ENCODE measurements around the gene FBXW4. TPM values are rescaled to one million over a fixed set of nuclear protein-coding genes. Genes with fewer than 3 reads are reported as not detected.
A peak's percentile ranks its signal among the peaks of the same experiment; 100 is the strongest.

The FBXW4 gene
- polyA plus RNA-seq, 5 donors = 44.6 to 51.8 (median 50.0) TPM

DNA sequence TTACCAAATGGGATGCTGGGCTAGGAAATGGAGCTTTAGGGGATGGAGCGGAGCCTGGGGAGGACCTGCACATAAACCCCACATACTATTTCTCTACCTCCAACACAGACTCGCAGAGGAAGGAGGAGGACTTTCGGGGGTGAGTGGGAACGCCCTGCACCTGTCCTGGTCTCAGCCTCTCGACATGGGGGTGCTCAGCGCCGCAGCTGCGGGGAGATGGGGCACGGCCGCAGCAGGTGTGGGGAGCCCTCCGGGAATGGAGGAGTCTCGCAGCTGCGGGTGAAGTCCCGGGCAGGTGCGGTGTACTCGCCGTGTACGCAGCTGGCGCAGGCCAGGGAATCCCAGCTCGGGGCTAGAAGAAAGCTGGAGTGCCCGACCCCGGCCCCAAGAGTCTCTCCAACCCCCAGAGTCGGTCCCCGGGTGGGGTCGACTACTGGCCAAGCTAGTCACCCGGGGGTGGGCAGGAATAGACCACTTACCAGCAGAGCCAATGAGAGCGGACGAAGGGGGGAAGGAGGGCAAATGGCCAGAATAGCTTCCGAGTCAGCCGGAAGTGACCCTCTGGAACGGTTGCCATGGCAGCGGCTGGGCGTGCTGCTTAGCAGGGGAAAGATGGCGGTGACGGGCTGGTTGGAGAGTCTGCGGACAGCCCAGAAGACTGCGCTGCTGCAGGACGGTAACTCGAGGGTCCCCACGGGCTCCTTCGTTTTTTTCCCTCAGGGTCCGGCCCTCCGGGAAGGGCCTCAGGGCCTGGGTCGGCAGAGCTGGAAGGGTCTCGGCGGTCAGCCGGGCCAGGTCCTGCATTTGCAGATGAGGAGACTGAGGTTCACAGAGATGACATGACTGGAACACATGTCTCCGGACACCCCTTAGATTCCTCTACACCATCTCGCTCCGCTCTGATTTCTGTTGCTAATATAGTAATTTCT, 107.0 kb downstream of the FBXW4 start, which contains the start of the genes DPCD and POLL:
DPCD (plus strand) TSS at position 597 of the 929 bp plus-strand sequence; CDS start at position 613, 16 bp downstream.
POLL (minus strand) TSS at position 533 of the 929 bp plus-strand sequence. CDS start 897 bp downstream, outside the sequence.
- peak; percentile 93 to 96 for DNase-seq

DNA sequence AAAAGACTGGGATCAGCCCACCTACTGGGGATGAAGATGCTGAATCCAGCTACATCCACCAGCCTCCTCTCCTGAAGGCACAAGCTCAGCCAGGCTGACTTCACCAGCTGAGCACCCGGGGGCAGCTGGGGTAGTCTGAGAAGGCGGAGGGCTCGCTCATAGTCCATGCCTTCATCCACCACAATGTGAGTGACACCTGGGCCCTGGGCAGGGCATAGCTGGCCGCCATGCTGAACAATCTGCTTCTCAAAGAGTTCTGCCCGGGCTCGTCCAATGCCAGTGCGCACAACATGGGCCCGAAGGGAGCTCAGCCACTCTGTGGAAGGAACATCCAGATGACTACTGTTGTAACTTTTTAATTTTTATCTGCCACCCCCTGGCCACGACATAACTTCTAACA, 109.1 kb downstream of the FBXW4 start:
- no peak for DNase-seq

DNA sequence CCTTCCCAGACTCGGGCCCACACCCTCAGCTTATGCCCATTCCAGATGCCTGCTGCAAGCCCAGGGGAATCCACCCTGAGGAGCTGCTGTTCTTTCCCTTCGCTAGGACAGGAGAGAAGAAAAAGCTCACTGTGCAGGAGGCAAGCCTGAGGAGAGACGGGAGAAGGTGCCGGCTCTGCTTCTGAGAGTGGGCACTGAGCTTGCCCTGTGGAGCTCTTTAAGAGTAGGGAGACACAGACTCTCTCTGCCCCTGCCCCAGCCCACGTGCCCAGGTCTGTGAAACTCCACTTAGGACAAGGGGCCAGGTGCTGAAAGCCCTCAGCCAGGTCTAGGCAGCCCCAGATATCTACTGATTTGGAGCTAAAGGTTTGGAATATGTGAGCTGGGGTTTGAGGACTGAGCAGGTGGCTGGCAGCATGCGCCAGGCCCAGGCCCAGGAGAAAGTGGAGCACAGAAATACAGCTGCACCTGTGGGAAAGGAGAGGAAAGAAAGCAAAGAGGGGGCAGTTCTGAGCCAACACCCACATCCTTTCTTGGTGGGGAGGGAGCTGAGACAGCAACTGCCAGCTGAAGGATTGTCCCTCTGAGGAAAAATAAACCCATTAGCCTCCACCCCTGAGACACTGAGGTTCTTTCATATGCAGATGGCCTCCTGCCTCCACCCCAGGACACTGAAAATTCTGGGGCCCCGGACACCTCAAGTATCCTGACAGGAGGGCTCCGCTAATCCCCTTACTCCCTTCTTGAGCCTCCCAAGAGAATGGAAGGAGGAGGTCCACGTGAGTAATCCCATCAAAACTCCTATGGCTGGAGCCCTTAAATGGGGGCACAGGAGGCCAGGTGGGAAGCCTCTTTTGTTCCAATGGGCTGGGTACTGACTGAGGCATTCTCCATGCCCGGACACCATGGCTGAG, 114.2 kb downstream of the FBXW4 start:
- DNase-seq = no peak

DNA sequence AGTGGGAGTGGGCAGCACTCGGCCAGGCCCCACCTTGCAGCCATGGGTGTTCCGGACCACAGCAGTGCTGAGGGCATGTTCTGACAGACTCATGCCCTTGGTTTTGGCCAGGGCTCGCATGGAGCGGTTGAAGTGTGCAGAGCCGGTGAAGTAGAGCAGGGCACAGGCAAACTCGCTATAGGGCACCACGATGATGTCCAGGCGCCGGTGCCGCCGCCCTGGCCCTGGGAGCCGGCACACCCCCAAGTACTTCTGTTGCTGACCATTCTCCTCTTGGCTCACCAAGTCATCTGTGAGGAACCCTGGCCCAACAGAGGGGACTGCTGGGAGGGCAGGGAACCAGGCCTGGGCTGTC, 115.5 kb downstream of the FBXW4 start:
- DNase-seq = no peak

DNA sequence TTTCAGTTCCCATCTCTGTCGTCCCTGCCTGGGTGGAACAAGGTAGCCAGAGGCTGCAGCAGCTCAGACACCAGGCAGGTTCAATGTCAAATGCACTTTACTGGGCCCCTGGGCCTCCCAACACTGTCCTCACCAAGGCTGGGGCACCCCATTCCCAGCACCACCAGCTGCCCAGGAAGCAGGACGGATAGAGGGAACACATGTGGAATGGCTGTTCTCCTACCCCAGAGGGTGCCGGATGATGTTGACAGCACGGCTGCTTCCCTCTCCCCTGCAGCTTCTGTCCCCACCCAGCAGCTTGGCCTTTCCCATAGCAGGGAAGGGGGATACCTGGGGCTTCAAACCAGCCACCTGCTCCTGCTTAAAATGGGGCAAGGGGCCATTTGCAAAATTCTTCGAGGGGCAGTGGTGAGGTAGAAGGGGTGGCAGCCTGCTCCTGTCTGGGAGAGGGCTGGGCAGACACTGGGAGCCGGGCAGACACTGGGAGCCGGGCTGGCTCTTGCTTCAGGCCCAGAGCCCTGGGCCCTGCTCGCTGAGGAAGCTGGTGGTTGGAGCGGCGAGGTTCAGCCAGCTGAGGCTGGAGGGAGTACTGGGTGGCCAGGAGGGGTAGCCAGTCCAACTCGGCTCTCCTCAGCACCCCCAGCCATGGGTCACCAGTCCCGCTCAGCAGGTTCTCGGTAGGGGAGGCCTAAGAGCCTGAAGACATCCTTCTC, 116.0 kb downstream of the FBXW4 start:
- DNase-seq = no peak

DNA sequence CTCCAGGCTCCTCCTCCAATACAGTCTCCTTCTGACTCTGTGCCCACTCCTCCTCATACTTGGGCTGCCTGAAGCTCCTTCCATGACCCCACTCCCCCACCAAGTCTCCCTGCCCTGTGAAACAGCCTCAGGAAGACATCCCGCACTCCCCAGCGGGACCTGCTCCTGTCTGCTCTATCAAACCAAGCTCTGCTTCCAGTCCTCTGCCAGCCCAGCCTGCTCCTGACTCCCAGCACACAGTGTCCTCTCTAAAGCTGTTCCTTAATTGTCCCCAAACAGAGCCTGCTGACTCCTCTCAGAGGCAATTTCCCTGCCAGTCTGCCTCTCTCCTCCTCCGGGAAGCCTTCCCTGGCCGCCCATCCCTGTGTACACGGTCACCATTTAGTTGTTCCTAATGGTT, 116.8 kb downstream of the FBXW4 start:
- no peak for DNase-seq

DNA sequence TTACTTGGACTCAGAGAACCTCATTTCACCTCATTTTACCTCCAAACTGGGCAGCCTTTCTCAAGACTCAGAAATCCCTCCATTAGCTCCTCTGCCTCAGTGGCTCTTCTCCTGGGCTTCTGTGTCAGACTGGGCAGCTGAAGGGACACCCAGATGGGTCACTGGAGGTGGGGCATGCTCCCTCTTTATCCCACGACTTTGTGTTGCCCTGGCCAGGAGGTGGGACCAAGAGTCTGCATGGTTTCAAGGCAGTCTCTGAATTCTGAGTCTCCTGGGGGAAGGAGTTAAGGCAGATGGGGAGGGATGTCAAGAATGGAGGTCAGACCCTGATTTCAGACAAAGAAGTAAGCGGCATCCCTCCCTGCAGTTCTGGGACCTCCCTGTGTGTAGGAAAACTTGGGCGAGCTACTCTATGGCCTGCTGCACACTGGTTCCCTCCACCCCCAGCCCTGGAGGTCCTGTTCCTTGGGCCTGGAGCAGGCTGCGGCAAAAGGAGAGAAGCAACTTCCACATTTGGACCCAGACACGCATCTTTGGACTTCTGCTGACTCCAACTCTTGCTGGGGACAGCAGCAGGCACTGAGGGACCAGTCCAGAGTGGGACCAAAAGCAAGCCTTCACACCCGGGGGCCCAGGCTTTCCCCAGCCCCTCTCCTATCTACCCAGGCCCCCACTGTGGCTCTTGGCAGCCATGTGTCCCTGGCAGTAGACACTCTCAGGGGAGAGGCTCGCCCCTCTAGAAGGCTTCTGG, 117.7 kb downstream of the FBXW4 start:
- no peak for DNase-seq

DNA sequence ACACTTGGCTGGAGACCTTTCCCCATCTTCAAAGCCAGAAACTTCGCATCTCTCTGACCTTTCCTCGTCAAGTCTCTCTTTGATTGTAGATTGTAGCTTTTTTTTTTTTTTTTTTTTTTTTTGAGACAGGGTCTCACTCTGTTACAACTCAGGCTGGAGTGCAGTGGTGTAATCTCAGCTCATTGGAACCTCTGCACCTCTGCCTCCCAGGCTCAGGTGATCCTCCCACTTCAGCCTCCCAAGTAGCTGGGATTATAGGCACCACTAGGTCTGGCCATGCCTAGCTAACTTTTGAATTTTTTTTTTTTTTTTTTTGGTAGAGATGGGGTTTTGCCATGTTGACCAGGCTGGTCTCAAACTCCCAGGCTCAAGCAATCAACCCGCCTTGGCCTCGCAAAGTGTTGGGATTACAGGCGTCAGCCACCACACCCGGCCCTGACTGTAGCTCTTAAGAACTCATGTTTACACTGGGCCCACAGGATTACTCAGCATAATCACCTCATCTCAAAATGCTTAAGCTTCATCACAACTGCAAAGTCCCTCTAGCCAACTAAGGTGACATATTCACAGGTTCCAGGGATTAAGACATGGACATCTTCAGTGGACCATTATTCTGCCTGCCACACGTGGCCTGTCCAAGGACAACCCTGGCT, 118.6 kb downstream of the FBXW4 start:
- DNase-seq = no peak

DNA sequence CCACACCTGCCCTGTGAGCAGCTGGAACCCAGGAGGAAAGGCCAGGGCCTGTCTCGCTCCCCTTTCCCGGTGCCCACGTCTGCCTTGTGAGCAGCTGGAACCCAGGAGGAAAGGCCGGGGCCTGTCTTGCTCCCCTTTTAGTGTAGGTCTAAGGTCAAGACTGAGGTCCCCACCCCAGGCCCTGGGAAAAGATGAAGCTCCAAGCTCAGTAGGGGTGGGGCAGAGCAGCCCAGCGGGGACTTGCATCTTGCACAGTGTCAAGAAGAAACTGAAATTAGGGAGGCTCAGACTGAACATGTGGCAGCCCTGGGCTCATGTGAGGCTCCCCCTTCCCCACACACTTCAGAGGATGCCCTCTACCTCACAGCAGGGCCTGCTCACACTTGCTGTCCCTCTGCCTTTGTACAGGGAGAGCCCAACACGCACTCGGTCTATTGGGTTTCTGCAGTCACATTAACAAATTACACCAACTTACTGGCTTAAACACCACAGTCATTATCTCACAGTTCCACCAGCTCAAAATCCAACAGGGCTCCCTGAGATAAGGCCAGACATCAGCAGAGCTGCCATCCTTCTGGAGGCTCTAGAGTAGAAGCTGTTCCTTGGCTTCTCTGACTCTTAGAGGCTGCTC, 119.3 kb downstream of the FBXW4 start:
- DNase-seq = no peak

DNA sequence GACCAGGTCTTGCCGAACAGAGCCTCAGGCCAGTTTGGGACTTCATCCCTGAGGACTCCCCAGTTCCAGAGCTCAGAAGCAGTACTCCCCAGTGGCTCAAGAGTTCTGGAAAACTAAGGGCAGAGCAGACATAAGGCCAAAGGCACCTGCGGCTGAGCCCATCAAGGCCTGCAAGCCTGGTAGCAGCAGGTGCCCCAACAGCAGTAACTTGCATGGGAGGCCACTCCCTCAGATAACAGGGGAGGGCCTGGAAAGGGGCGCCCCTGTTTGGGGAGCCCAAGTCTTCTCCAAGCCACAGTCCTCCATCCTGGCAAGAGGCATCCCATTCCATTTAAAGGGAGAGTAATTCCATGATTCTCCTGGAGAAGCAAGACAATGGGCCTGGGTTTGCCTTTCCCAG, 119.9 kb downstream of the FBXW4 start:
- no peak for DNase-seq

DNA sequence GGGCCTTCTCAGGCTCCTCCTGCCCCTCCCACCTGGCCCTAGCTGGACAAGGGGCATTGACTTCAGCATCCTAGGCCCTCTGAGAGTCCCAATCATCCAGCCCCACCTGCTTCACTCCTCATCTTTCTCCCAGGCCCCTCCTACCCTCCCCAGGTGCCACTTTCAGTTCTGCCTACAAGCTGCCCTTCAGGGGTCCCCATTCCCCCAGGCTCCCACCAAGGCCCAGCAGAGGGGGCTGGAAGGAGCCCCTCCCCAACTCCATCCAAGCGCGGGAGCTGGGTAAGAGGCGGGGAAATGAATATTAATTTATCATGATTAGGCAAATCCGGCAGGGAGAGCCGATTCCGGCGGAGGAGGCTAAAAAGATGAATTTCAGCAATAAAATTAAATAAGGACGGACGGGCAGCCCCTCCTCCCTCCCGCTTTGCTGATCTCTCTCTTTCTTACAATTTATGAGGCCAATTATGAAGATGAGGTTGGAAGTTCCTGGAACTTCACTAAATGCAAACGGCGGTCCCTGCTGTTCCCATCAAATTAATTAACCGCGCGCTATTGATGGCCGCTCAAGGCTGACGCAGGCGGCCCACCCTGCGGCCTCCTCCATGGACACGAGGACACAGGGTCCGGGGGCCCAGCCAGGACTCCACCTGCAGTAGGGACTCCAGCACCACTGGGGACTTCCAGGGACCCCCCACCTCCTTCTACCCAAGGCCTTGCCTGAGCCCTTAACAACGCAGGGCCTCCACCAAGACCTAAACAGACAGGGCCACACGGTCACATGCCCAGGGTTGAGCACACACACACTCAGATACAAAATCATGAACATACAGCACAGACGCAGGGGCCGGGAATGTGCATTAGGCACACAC, 120.9 kb downstream of the FBXW4 start:
- DNase-seq = no peak

DNA sequence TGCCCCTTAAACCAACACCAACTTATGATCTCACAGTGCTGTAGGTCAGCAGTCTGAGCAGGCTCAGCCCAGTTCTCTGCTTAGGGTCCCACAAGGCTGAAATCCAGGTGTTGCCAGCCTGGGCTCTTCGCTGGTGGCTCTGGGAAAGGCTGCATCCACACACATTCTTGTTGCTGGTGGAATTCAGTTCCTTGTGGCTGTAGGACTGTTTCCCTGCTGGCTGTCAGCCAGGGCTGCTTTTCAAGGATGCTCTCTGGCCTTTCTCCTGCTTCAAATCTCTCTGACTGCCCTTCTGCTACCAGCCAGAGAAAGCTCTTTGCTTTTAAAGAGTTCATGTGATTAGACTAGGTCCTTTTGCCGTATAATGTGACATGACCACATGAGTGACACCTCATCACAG, 122.2 kb downstream of the FBXW4 start:
- DNase-seq = no peak

DNA sequence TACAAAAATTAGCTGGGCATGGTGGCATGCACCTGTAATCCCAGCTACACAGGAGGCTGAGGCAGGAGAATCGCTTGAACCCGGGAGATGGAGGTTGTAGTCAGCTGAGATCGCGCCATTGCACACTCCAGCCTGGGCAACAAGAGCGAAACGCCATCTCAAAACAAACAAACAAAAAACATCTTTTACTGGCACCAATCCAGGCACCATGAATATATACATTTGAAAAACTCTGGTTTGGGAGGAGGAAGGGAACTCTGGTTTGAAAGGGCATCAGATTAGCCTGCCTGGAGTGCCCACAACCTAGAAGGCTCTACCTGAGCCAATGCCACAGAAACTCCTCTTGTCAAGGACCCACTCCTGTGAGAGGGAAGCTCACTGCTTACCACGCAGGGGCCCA, 122.8 kb downstream of the FBXW4 start:
- no peak for DNase-seq

DNA sequence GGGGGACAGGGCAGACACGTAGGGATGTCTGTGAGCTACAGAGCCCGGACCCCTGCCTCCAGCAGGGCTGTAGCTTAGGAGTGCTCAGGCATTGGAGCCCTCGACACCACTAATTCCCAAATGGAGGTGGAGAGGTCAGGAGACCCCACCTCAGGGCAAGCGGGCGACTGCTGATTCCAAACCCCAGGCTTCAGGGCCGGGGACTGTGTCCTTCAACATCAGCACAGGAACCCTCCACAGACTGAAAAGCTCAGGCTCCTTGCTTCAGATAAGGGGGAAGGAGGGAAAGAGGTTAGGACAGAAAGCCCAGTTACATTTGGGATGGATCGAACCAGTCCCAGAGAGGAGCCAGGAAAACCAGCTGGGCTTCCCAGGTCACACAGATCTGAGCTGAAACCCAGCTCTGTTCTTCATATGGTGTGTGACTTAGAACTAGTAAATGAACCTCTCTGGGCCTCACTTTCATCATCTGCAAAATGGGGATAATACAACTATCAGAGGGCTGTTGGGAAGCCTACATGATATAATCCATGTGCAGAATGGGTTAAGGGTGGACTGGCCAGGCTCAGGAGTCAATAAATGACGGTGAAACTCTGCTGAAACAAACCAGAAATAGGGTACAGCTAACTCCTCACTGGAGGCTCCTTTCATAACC, 123.6 kb downstream of the FBXW4 start:
- DNase-seq = no peak

DNA sequence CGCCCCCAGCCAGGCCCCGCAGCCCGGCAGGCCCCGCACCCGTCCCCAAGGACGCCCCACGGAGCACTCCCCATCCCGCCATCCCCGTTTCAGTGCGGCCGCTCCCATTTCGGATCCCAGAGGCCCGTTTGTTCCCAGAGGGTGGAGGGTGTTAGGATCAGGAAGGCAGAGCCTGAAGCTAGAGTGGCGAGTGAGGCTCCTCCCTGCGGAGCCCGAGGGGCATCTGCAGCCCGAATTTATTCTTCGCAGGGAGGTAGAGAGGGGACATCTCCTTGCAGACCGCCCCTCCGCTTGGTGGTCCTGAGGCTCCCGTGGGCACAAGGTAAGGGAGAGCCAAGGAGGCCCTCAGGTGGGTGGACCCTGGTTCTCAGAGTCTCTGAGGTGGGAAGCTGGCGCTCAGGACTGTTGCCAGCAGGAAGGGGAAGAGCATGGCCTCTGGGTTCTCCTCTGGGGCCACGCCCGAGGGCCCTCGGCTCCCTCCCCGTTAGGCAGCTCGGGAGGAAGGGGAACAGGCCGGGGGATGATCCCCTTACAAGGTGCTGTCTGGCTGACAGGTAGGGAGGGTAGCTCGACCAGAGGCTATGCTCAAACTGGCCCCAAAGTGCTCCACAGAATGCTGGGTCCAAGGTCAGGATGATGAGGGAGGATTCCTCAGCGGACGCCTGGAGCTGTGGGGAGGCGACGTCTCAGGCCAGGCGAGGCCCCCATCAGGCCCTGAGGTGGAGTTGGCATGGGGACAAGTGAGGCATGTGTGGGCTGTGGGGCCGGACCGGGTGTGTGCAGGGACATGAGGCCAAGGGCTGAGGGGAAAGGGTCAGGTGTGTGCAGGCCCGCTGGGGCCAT, 124.3 kb downstream of the FBXW4 start:
- DNase-seq = no peak

DNA sequence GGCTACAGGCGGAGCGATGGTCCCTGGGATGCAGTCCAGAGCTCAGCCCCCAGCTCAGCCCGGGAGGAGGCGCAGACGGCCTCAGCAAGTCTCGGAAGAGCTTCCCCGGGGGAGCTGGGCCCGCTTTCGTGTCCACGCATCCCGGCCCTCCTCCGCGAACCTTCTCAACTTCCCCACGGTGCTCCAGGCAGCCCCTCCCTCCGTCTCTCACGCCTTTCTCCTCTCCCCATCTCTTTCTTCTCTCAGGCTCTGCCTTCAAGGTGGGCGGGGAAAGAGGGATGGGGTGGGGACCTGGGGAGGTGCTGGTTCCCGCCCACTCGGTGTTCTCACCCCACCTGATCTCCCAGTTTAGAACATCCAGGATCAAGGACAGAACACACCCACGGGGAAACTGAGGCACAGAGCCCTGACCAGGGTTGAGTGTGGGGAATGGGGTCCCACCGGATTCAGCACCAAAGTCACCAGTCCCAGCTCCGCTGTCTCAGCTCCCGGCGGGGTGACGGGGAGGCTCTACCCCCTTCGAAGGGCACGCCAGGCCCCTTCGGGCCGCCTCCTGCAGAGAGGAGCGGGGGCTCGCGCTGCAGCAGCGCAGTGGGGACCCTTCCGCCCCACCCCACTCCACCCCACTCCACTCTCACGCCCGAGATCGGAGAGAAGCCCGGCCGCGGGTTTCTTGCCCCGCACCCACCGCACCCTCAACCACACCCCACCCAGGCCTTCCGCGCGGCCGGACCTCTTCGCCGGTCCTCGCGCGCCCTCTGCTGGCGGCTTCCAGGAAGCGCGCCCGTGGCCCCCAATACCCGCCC, 125.1 kb downstream of the FBXW4 start:
- peak; percentile 65 to 74 for DNase-seq

DNA sequence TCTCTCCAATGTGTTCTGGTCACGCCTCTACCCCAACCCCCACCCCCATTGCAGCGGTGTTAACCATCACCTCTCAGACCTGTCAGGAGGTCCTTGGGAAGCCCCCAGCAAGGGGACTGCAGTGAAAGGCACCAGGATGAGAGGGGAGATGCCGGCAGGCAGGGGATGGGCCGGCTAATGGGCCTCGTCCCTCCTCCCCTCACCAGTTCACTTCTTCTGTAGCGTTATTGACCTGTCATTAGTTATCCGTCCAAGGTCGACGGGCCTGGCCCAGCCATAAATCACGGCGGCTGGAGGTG, 125.7 kb downstream of the FBXW4 start:
- no peak for DNase-seq

Measured in right lung (tissue), 5 donors.